A673 (cell line): Measurements from ENCODE around the gene POLG2.

Source experiments
- EZH2 ChIP-seq: fragments of 200-600 bp; sonication (generic); IDR thresholded peaks from 2 replicates; pipeline ENCODE4 v1.6.1; 2017; ENCODE audit warnings: borderline replicate concordance, low read depth, mild to moderate bottlenecking, mixed read lengths, antibody characterized with exemption, low read length; ENCODE audit not compliant: poor library complexity, severe bottlenecking
- TF ChIP-seq, protein P1 (sequence below): fragments of 300-800, 200-600 bp; sonication (generic); conservative IDR thresholded peaks from 2 replicates; pipeline ENCODE4 v1.5.1; 2017; ENCODE audit warnings: low read depth, mild to moderate bottlenecking, antibody characterized with exemption, low read length, moderate library complexity, mixed read lengths

DNA sequence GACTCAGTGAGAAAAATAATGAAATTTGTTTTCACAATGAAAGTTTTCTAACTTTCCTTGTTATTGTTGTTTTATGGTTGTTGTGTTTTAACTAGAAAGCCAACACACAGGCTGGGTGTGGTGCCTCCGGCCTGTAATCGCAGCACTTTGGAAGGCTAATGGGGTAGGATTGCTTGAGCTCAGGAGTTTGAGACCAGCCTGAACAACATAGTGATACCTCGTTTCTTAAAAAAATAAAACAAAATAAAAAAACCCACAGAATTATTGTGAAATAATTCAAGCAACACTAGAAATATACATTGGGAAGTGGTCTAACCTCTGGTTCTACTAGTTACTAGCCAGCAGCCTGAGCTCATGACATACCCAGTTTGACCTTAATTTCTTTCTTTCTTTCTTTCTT is 47.3 kb downstream of the POLG2 start:
- no peak for TF ChIP-seq EZH2
- TF ChIP-seq, protein P1, sequence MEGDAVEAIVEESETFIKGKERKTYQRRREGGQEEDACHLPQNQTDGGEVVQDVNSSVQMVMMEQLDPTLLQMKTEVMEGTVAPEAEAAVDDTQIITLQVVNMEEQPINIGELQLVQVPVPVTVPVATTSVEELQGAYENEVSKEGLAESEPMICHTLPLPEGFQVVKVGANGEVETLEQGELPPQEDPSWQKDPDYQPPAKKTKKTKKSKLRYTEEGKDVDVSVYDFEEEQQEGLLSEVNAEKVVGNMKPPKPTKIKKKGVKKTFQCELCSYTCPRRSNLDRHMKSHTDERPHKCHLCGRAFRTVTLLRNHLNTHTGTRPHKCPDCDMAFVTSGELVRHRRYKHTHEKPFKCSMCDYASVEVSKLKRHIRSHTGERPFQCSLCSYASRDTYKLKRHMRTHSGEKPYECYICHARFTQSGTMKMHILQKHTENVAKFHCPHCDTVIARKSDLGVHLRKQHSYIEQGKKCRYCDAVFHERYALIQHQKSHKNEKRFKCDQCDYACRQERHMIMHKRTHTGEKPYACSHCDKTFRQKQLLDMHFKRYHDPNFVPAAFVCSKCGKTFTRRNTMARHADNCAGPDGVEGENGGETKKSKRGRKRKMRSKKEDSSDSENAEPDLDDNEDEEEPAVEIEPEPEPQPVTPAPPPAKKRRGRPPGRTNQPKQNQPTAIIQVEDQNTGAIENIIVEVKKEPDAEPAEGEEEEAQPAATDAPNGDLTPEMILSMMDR: no peak
